ENCODE measurements around the gene ORAI2.
A peak's percentile ranks its signal among the peaks of the same experiment; 100 is the strongest.
"Not testable (repeated sequence)": the region's sequence is repeated elsewhere in the genome, so short reads cannot be mapped to it uniquely, and the experiment has no call there.

Gene ORAI2

DNA sequence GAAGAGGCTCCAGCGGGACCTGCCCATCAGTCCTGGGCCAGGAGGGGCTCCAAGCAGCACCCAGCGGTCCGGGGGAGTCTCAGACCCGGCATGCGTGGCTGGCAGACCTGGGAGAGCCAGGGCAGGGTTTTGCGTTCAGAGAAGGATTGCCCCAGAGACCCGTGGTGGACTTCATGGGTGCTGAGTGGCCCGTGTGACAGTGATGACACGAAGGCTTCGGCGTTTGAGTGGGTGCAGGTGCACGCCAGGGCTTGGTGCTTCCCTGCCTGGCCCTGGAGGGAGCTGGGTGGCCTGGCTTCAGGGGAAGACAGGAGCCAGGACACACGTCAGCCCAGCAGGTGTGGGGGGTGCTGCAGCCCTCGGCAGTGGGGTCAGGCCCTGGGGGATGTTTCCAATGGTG is 13.9 kb downstream of the ORAI2 start:
- no peak for DNase-seq (ENCODE audit: low read depth)

DNA sequence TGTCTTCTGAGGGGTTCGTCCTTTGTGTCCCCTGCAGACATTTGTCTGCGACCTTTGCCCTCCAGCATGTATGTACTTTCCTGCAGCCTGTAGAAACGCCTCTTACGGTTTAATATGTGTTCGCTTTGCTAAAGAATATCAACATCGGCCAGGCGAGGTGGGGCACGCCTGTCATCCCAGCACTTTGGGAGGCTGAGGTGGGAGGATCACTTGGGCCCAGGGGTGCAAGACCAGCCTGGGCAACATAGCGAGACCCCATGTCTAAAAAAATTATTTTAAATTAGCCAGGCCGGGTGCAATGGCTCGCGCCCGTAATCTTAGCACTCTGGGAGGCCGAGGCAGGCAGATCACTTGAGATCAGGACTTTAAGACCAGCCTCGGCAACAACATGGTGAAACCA is 15.8 kb downstream of the ORAI2 start:
- DNase-seq (ENCODE audit: low read depth) = no peak

DNA sequence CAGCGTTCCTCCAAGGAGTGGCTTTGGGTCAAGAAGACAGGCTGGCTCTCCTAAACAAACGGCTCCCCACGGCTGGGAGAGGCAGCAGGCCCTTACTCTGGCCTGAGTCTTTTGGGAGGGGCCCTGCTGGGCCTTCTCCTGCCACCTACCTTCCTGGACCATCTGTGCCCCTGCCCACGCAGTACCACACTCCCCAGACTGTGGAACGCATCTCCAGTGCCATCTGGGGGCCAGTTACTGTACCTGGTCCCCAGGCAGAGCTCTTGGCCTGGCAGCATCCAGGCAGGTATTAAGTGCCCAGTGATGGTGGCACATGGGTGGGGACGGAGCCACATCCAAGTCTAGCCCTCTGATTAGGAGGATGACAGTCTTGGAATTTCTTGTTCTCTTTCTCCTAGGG is 16.9 kb downstream of the ORAI2 start:
- DNase-seq (ENCODE audit: low read depth) = no peak

DNA sequence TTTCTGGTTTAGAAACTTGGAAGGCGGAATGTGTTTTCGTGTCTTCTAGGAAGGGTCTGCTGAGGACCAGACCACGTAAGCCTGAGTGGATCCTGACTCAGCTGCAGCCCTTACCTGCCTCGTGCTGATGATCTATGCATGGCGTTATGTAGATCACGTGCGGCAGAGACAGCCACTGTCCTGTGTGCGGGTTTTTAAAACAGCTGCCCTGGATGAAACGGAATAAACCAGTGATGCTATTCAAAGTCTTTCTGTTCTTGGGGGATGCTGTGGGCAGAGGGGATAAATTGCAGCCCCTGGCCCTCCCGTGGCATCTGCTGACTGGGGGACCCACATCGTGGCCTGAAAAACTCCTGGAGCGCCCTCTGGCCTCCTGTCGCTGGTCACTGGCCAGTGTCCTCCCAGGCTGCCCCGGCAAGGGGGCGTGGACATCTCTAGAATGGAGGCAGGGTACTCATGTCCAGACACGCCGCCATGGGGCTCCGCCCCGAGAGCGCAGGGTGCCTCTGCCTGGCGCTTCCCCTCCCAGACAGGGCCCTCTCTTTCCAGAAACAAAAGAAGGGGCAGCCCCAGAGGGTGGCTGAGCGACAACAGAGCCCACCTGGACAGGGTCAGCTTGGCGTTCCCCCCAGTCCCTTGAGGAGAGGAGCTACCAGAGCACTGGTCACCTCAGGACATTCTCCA is 18.1 kb downstream of the ORAI2 start:
- no peak for DNase-seq (ENCODE audit: low read depth)

DNA sequence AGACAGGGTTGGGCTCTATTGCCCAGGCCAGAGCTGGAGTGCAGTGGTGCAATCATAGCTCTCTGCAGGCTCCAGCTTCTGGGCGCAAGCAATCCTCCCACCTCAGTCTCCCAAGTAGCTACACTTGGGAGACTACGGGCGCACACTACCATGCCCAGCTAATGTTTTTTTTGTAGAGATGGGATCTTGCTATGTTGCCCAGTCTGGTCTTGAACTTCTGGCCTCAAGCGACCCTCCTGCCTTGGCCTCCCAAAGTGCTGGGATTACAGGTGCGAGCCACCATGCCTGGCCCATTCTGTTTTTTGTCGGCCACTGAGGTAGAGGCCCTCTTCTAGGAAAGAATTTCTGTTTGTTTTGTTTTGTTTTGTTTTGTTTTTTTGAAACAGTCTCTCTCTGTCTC is 19.1 kb downstream of the ORAI2 start:
- DNase-seq (ENCODE audit: low read depth) = no peak

DNA sequence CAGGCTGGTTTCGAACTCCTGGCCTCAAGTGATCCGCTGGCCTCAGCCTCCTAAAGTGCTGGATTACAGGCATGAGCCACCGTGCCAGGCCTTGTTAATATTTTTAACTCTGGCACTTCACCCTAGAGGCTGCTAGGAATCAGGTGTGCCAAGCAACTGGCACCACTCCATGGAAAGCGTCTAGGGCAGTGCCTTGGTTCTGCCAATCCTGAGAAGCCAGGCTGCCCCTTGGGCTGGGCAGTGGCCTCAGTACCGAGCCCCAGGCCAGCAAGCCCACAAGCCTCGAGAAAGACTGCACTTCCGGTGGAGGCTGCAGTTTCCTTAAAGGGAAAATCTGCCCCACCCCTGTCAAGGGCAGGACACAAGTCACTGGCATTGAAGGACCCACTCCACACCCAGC is 19.9 kb downstream of the ORAI2 start:
- DNase-seq (ENCODE audit: low read depth) = no peak

DNA sequence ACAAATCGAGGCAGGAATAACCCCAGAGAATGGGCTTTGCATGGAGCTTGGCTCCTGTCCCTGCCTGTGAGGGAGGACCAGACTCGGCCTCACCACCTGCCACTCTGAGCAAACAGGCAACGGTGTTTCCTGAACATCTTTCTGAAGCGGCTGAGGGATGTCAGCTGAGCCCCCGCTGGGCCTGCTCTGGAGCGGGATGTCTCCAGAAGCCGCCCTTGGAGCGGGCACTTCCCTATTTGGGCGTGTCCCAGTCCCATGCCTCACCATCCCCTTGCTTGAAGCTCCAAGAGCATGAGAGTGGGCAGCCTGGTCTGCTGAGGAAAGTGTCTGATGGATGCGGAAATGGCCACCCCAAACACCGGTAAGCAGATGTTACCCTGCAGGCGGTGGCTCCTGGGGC is 21.1 kb downstream of the ORAI2 start:
- DNase-seq (ENCODE audit: low read depth) = no peak

DNA sequence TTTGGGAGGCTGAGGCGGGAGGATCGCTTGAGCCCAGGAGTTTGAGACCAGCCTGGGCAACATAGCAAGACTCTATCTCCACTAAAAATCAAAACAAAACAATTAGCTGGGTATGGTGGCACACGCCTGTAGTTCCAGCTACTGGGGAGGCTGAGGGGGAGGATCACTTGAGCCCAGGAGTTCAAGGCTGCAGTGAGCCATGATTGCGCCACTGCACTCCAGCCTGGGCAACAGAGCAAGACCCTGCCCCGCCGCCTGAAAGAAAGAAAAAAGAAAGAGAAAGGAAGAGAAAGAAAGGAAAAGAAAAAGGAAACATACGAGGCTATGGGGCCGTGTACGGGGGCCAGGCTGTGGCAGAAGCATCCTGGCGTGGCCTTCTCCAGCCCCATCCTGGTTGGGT is 21.6 kb downstream of the ORAI2 start:
- DNase-seq (ENCODE audit: low read depth) = not testable (repeated sequence)

DNA sequence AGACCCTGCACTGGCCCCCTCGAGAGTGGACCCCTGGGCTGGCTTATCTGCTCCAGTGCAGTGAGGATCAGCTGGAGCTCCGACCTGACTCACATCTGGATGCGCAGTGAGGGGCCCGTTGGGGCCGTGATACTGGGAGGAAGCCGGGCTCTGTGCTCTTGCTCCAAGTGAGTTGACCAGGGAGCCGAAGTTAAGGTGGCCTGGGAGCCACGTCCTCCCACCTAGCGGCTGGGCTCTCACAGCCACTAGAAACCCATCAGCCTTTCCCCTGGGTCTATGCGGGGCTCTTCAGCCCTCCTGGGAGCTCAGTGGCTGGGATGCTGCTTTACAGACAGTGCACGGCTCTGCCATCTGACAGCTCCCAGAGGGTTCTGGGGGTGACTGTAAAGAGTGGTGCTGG is 22.2 kb downstream of the ORAI2 start:
- no peak for DNase-seq (ENCODE audit: low read depth)

DNA sequence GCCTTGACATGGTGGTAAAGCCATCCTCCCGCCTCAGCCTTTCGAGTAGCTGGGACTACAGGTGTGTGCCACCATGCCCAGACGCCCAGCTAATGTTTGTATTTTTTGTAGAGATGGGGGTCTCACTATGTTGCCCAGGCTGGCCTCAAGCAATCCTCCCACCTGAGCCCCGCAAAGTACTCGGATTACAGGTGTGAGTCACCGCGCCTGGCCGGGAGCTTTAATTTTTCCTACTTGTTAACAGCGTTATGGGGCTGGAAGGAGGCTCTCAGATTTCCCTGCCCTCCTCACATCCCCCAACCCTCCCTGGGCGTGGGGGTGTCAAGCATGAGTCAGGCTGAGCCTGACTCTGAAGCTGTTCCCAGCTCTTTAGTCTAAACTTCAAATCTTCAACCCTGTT is 23.0 kb downstream of the ORAI2 start:
- DNase-seq (ENCODE audit: low read depth) = no peak

DNA sequence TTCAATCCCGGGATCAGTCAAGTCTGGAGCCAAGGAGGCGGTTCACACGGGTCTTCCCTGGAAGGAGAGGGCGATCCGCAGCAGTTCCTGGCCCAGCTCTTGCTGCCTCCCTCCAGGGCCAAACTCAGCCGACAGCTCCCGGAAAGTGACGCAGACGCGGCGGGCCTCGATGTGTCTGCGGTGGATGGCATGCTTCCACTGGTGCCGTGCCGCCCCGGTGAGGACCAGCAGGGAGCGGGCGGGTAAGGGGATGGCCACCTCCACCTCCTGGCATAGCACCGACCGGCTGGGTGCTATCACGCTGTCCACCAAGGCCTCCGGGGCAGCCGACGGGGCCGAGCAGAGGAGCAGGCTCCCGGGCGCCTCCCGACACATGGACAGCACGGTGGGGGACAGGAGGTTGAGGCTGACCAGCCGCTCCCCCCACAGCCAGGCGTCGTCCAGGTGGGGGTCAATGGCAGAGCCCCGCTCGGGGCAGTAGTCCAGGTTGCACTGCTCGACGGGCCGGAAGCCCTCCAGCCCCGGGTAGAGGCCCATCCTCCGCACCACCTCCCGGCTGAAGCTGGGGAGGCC is 24.1 kb downstream of the ORAI2 start:
- DNase-seq (ENCODE audit: low read depth) = no peak

DNA sequence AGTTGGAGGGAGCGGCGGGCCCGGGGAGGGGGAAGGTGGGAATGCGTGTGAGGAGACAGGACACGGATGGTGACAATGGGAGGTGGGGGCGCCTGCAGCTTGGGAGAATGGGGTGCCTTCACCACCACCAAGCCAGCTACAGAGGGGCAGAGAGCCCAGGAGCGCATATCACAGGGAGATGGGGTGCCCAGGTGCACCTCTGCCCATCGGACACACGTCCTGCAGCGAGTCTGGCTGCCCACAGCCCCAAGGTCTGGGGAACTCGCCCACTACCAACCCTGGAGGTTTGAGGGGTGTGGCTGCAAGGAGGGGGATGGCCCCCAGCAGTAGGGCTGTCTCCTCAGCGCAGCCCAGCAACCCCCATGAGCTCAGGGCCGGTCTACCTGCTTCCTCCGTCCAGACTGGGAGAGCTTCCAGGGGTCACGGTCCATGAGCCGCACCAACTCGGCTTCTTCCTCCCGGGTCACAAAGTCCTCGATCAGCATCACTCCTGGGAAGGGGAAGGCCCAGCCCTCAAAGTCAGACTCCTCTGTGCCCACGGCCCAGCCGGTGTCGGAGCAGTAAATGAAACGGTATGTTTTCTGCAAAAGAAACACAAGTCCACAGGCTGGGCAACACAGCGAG is 26.0 kb downstream of the ORAI2 start:
- no peak for DNase-seq (ENCODE audit: low read depth)

DNA sequence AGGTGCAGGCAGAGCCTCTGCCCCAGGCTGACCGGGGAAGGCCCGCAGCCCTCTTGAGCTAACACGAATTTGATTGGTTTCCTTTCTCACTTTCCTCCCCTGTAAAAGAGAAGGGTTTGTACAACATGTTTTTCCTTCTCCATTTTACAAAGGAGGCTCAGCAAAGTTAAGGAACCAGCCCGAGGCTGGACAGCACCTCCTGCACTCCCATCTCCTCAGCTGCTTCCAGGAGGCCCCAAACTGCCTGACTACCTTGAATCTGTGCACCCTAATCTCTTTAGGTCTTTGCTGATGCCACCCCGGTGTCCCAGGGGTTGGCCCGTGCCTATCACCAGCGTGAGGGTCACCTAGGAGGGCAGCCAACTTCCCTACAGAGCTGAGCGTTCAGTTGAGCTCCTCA is 27.1 kb downstream of the ORAI2 start:
- DNase-seq (ENCODE audit: low read depth) = no peak

DNA sequence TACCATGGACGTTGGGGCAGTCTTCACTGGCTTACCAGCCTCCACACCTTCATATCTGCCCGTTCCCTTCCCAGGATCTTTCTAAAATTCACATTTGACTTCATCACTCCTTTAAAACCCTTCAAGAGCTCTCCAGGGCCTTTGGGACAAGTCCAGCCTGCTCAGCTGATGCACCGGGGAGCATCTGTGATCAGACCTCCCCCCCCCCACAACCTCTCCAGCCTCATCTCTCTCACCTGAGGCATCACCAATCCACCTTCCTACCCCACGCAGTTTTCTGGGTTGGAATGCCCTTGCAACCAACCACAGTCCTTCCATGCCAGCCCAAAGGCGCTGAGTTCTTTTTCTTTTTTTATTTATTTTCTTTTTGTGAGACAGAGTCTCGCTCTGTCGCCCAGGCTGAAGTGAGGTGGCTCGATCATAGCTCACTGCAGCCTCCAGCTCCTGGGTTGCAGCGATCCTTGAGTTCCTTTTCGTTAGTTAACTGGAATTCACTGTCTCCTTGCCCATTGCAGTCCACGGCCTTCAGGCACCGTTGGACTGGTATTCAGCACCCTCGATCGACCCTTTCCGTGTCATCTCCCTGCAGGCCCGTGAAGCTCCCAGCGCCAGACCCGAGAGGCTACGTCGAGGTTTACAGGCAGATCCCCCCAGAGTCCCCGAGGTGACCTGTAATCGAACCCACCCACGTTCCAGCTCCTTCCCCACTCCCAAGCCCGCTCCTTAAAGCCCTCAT is 30.6 kb downstream of the ORAI2 start:
- no peak for DNase-seq (ENCODE audit: low read depth)

DNA sequence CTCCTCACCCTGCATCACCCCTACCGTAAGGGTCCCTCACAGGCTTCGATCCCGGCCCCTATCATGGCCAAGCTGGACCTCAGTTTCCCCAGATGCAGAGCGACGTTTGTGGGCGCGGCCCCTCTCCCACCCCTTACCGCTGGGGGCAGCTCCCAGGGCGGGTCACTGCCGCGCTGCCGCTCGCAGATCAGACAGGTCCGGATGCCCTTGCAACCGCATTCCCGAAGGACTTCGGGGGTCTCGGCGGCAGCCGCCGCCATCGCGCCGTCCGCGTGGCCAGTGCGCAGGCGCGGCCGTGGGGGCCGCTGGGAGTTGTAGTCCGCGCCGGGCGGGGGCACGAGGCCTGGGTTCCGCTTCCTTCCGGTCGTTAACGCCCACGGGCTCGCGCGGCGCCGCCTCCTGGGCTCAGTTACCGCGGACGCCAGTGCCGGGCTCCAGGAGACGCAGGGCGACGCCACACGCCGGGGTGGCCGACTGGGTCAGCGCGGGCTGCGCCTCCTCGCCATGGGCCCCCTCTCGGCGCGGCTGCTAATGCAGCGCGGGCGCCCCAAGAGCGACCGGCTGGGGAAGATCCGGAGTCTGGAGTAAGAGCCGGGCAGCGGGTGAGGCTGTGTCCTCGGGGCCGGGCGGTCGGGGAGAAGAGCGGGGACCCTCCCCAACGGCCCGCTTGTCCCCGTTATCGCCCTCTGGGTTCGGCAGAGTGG is 31.4 kb downstream of the ORAI2 start, which contains the start of the genes ALKBH4 and LRWD1:
ALKBH4 (minus strand) TSS at position 287 of the 704 bp plus-strand sequence; CDS start at position 260, 27 bp downstream.
LRWD1 (plus strand) TSS at position 408 of the 704 bp plus-strand sequence; CDS start at position 505, 97 bp downstream.
- peak; percentile 84 for DNase-seq (ENCODE audit: low read depth)

DNA sequence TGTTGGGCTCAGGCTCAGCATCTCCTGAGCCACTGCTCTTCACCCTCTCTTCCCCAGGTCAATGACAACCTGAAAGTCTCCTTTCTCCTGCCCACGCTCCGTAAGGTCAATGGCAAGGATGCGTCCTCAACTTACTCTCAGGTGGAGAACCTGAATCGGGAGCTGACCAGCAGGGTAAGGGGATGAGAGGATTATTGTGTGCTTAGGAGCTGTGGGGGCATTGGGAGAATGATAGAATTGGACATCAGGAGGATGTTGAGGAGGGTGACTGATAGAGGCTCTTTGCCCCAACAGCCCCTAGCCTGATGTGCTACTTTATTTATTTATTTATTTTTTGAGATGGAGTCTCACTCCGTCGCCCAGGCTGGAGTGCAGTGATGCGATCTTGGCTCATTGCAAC is 32.7 kb downstream of the ORAI2 start:
- no peak for DNase-seq (ENCODE audit: low read depth)

DNA sequence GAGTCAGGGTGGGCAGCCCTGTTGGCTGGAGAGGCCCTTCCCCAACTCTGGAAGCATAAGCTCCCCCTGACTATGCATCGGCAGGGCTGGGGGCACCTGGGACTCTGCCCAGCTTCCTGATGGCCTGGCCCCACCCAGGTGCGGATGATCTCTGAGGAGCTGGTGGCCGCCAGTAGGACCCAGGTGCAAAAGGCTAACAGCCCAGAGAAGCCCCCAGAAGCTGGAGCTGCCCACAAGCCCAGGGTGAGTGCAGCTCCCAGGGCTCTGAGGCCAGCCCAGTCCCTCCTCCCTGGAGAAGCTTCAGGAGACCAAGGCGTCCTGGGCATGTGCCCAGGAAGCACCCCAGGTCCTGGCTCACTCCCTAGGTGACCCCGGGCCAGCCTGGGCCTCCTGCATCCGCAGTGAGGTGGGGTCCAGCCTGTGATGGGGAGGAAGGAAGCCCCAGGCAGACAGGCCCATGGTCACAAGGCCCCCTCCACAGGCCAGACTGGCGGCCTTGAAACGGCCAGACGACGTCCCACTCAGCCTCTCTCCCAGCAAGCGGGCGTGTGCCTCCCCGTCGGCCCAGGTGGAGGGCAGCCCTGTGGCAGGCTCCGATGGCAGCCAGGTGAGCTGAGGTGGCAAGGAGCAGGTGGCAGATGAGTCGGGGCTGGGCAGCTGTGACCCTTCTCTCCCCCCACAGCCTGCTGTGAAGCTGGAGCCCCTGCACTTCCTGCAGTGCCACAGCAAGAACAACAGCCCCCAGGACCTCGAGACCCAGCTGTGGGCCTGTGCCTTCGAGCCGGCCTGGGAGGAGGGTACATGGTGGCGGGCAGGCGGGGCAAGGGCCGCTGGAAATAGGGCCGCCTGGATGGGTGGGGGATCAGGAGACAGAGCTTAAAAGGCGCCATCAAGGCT is 34.5 kb downstream of the ORAI2 start:
- no peak for DNase-seq (ENCODE audit: low read depth)

DNA sequence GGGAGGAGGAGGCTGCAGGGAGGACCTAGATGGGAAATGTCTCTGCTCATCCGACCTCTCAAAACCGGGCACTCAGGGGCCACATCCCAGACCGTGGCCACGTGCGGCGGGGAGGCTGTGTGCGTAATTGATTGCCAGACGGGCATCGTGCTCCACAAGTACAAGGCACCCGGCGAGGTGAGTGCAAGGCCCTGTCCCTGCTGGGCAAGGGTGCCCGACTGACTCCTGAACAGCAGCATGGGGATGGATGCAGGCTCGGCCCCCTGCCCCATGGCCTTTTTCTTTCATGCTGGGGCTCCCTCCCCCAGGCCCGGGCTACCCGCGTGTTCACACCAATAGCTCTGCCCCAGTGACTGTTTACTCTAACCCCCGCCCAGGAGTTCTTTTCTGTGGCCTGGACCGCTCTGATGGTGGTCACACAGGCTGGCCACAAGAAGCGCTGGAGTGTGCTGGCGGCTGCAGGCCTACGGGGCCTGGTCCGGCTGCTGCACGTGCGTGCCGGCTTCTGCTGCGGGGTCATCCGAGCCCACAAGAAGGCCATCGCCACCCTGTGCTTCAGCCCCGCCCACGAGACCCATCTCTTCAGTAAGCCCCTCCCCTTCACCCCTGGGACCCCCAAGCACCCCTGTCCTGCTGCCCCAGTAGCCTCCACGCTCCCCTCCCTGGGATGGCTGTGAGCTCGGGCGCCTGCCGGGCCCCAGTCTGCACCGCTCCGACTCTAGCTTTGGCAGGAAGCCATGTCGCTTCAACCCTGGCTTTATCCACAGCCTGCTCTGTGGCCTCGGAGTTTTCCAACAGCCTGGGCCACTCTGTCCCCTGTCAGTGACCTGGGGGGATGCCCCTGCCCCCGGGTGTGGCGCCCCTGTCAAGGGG is 35.3 kb downstream of the ORAI2 start:
- DNase-seq (ENCODE audit: low read depth) = no peak

DNA sequence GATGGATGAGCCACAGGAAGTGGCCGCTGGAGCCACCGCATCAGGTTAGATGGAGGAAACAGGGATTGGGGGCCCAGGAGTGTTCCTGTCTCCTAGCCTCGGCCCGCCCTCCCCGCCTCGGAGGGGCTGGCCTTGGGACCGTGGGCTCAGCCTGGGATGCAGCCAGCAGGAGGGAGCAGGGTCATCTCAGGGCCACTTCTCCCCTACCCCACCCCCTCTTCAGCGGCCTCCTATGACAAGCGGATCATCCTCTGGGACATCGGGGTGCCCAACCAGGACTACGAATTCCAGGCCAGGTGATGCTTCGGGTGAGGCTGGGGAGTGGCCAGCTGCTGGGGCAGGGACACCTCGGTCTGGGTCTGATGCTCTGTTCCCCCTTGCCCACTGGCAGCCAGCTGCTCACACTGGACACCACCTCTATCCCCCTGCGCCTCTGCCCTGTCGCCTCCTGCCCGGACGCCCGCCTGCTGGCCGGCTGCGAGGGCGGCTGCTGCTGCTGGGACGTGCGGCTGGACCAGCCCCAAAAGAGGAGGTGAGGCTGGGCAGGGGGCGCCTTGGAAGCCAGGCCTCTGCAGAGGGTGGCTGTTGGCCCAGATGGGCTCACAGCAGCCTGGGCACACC is 36.1 kb downstream of the ORAI2 start:
- DNase-seq (ENCODE audit: low read depth) = no peak
